ENCODE results near the gene SRD5A2.

DNA sequence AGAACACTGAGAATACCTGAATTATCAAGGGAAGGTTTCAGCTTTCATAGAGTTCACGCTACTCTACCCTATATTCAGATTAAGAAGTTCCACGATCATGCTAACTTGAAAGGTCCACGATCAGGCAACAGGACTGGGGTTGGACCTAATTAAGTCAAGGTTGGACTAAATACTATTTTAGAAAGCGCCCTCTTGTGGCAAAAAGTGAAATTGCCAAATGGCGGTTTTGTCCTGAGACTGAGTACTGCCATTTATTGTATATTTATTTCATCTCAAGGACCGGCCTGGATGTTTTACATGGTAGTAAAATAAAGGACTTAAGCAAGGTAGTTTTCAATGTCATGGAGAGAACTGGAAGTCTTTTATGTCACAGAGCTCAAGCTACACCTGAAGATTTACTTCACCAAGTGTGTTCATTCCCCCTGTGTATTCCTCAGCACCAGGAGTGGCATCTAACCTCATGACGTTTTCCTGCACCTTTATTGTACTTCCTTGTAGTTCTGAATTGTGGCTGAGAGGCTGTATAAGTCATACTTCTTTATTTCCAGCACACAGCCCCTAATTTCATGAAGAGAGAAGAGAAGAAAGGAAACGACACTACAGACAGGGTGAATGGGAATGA lies 56.8 kb downstream of the SRD5A2 start:
- TF ChIP-seq, protein P1, sequence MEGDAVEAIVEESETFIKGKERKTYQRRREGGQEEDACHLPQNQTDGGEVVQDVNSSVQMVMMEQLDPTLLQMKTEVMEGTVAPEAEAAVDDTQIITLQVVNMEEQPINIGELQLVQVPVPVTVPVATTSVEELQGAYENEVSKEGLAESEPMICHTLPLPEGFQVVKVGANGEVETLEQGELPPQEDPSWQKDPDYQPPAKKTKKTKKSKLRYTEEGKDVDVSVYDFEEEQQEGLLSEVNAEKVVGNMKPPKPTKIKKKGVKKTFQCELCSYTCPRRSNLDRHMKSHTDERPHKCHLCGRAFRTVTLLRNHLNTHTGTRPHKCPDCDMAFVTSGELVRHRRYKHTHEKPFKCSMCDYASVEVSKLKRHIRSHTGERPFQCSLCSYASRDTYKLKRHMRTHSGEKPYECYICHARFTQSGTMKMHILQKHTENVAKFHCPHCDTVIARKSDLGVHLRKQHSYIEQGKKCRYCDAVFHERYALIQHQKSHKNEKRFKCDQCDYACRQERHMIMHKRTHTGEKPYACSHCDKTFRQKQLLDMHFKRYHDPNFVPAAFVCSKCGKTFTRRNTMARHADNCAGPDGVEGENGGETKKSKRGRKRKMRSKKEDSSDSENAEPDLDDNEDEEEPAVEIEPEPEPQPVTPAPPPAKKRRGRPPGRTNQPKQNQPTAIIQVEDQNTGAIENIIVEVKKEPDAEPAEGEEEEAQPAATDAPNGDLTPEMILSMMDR (conservative IDR thresholded peaks at IDR 0.05) = peak; percentile 83
- no peak for TF ChIP-seq ZFX (IDR thresholded peaks at IDR 0.05)
